Esophagus squamous epithelium (tissue), 5 donors: ENCODE data around the gene STXBP4. TPM values are rescaled to one million over a fixed set of nuclear protein-coding genes. Genes with fewer than 3 reads are reported as not detected.

Experiments used
- DNase-seq: peaks from one replicate; lab custom pipeline; 2025; lab: John Stamatoyannopoulos, UW
- H3K27ac ChIP-seq, 4 donors: fragments of 200-600 bp; sonication (generic); one replicate each; pipeline ENCODE4 v1.5.1; 2016 to 2019; ENCODE audit warnings: mild to moderate bottlenecking in 1 of 4
- H3K27me3 ChIP-seq, 4 donors: fragments of 200-600 bp; sonication (generic); 1 replicate in 3 of 4; 2 replicates in 1 of 4; pipeline versions ENCODE4 v1.5.1 to v1.6.0; 2017 to 2021; ENCODE audit warnings: antibody characterized with exemption in 1 of 4
- H3K36me3 ChIP-seq, 3 donors: fragments of 200-600 bp; sonication (generic); one replicate each; pipeline ENCODE4 v1.5.1; 2016 to 2019
- H3K4me1 ChIP-seq, 3 donors: fragments of 200-600 bp; sonication (generic); one replicate each; pipeline ENCODE4 v1.5.1; 2017 to 2019
- H3K4me3 ChIP-seq, 4 donors: fragments of 200-600 bp; sonication (generic); 1 replicate in 3 of 4; 2 replicates in 1 of 4; pipeline ENCODE4 v1.5.1; 2016 to 2019; ENCODE audit warnings: mild to moderate bottlenecking in 2 of 4, moderate library complexity in 1 of 4
- H3K9me3 ChIP-seq, 3 donors: fragments of 200-600 bp; sonication (generic); one replicate each; pipeline ENCODE4 v1.5.1; 2016 to 2019
- POLR2A ChIP-seq, 4 donors: fragments of 450-650 bp; IDR thresholded peaks; one replicate each; pipeline ENCODE4 v1.6.1; 2017; ENCODE audit warnings: antibody characterized with exemption in 4 of 4, mild to moderate bottlenecking in 4 of 4, moderate library complexity in 3 of 4
- WGBS, 2 donors: methylation state at CpG; one replicate each; pipeline ENCODE4 v1.1.5; 2018; 5-methylcytosine and 5-hydroxymethylcytosine counted together
- intact Hi-C: fragments of 100-400 bp; cut with DNase I; formaldehyde crosslinking; loops from one replicate; pipeline ENCODE4 v1.15.0; 2022
- total RNA-seq, 4 donors: library from RNA; depleted of rRNA; stranded (reverse); fragments of >200 nt; gene quantifications; one replicate each; pipeline ENCODE4 v1.1.0, GENCODE V29; 2016
- TF ChIP-seq, protein P1 (sequence below), 6 experiments: fragments of 450-650 bp in 4 of 6; fragments of 200-600 bp in 2 of 6; sonication (generic) in 2 of 6; IDR thresholded peaks; one replicate each; pipeline ENCODE4 v1.5.1; 2016 to 2019; ENCODE audit warnings: antibody characterized with exemption in 6 of 6, mild to moderate bottlenecking in 4 of 6, moderate library complexity in 4 of 6
- donor health status: DM: yes; HTN: yes; CAD: no.

Gene STXBP4, protein sequence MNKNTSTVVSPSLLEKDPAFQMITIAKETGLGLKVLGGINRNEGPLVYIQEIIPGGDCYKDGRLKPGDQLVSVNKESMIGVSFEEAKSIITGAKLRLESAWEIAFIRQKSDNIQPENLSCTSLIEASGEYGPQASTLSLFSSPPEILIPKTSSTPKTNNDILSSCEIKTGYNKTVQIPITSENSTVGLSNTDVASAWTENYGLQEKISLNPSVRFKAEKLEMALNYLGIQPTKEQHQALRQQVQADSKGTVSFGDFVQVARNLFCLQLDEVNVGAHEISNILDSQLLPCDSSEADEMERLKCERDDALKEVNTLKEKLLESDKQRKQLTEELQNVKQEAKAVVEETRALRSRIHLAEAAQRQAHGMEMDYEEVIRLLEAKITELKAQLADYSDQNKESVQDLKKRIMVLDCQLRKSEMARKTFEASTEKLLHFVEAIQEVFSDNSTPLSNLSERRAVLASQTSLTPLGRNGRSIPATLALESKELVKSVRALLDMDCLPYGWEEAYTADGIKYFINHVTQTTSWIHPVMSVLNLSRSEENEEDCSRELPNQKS
- total RNA-seq, result 10 to 100 TPM in 3 of 4 donors, under 1 TPM in 1; 0.61 to 23.5 (median 13.3) TPM

DNA sequence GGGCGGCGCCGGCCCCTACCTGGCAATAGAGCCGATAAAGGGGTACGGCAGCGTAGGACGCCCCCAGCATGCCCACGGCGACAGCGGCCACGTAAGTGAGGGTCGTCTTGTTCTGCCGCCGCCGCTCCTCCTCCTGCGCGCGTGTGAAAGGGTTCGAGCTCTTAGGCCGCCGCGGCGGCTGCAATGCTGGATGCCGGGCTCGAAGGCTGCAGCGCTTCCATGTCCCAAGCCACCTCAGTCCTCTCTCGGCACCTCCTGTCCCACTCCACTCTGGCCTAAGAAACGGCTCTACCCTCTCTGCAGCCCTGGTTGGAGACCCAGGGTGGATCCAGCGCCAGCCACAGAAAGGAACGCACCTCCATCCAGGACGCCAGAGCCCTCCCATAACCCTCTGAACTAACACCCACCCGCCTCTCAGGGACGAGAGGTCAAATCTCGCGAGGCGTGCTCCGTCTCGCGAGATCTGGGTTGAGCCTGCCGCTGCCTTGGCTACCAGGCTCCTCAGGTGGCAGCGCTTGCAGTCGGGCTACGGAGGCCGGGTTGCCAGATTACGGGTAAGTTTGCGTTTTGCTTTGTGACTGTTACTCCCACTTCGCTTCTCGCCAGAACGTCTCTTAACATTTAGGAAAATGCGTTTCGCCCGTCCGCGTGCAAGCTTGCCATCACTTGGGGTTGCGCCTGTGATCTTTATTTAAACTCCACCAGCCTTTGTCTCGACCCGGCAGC is at the start of gene STXBP4, which contains the start of gene COX11:
Gene STXBP4, plus strand, starts transcription at position 504 of the 726 bp plus-strand sequence. CDS start 17,455 bp downstream, outside the sequence.
Gene COX11, minus strand, starts transcription at position 393 of the 726 bp plus-strand sequence. Its CDS starts 8 bp downstream, at position 385.
- 0% methylated on average over 17 to 20 of the region's 57 CpGs for WGBS, 2 donors
- peaks cover 7 to 36% (median 13%) of the 10 kb centered on the region in 3 donors for H3K4me1 ChIP-seq
- no peaks in the 10 kb centered on the region for H3K9me3 ChIP-seq
- peak within 1 kb of the TSS; percentile 82 to 88 (median 86) for H3K27ac ChIP-seq
- intact Hi-C loops, result no loop called here
- H3K27me3 ChIP-seq, result no peaks in the 10 kb centered on the region
- peak; percentile 79 for DNase-seq
- peak in 3 of 4 donors; percentile 54 to 77 (median 58) for TF ChIP-seq POLR2A (IDR thresholded peaks at IDR 0.05)
- TF ChIP-seq, protein P1, sequence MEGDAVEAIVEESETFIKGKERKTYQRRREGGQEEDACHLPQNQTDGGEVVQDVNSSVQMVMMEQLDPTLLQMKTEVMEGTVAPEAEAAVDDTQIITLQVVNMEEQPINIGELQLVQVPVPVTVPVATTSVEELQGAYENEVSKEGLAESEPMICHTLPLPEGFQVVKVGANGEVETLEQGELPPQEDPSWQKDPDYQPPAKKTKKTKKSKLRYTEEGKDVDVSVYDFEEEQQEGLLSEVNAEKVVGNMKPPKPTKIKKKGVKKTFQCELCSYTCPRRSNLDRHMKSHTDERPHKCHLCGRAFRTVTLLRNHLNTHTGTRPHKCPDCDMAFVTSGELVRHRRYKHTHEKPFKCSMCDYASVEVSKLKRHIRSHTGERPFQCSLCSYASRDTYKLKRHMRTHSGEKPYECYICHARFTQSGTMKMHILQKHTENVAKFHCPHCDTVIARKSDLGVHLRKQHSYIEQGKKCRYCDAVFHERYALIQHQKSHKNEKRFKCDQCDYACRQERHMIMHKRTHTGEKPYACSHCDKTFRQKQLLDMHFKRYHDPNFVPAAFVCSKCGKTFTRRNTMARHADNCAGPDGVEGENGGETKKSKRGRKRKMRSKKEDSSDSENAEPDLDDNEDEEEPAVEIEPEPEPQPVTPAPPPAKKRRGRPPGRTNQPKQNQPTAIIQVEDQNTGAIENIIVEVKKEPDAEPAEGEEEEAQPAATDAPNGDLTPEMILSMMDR (IDR thresholded peaks at IDR 0.05), result peak in 3 of 6 experiments; percentile 39 to 49 (median 44)
- H3K36me3 ChIP-seq, result peaks cover 0 to 14% (median 2%) of the 10 kb centered on the region in 3 donors
- H3K4me3 ChIP-seq, result peak within 1 kb of the TSS; percentile 67 to 96 (median 88)

DNA sequence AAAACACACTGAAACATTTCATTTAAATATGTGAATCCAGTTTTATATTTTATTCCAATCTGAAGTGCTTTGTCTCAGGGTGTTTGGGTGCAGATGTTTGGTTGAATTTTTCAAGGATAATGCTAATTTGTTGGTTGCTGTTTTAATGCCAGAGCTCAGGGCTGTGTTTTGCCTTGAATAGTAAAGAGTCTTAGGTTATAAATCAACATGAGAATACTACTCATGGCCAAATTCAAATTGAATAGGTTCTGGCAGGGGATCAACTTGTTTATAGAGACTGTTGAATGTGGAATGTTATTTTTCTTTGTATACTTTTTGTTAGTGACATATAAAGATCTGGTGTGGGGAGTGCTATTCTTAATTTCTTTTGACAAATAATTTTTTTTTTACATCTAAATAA is 49.1 kb upstream of the STXBP4 start:
- intact Hi-C loops, result no loop called here
- H3K36me3 ChIP-seq, result peaks cover 0 to 87% (median 4%) of the 10 kb centered on the region in 3 donors
- no peak overlapping the region for H3K4me3 ChIP-seq
- H3K27ac ChIP-seq, result no peak overlapping the region
- H3K4me1 ChIP-seq, result no peaks in the 10 kb centered on the region
- DNase-seq, result no peak
- H3K9me3 ChIP-seq, result peaks cover 0 to 10% (median 5%) of the 10 kb centered on the region in 3 donors
- H3K27me3 ChIP-seq, result no peaks in the 10 kb centered on the region
- TF ChIP-seq, protein P1 (IDR thresholded peaks at IDR 0.05), result no peak
- TF ChIP-seq POLR2A (IDR thresholded peaks at IDR 0.05), result no peak

DNA sequence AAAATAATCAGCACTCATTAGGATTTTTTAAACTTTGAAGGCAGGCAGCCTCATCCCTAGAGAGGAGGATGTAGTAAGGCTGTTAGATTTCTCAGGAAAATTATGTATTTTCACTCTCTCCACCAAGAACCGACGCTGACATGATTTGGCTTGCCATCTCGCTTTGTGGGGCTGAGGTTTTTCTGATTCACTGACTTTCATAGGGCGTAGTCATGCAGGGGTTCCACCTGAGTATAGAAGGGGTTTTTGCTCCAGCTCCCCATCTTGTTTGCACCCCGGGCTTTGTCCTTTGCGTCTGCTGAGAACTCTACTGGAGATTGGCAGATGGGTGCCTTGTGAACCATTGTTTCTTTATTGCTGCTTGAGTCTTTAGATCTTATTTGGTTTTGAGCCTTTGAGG is 47.7 kb upstream of the STXBP4 start:
- WGBS, 2 donors, result 89 to 90% methylated on average over 6 of the region's 6 CpGs
- Histone ChIP-seq H3K4me3 (no peak overlapping the region), H3K36me3 (peaks cover 0 to 87% (median under 1%) of the 10 kb centered on the region in 3 donors), H3K9me3 (peaks cover 0 to 10% (median 5%) of the 10 kb centered on the region in 3 donors), H3K27ac (no peak overlapping the region), H3K4me1 (no peaks in the 10 kb centered on the region), H3K27me3 (no peaks in the 10 kb centered on the region)
- DNase-seq, result no peak
- intact Hi-C loops, result no loop called here
- TF ChIP-seq, protein P1 (IDR thresholded peaks at IDR 0.05), result no peak
- TF ChIP-seq POLR2A (IDR thresholded peaks at IDR 0.05), result no peak

DNA sequence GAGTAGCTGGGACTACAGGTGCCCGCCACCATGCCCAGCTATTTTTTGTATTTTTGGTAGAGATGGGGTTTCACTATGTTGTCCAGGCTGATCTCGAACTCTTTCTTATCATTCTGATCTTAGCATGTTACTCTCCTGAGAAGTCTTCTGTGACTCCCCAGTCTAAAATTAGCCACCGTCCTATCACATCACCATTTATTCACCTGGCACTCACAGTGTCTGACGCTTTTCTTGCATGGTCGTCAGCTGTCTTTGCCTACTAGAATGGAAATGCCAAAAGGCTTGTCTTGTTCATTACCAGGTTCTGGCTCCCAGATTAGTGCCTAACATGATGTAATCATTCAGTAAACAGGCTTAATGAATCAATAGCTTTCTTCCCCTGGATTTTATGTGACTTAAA is 44.2 kb upstream of the STXBP4 start:
- Histone ChIP-seq H3K27me3 (no peaks in the 10 kb centered on the region), H3K36me3 (peaks cover 0 to 77% (median 0%) of the 10 kb centered on the region in 3 donors), H3K4me3 (no peak overlapping the region), H3K4me1 (no peaks in the 10 kb centered on the region), H3K9me3 (no peaks in the 10 kb centered on the region), H3K27ac (no peak overlapping the region)
- intact Hi-C loops, result no loop called here
- no peak for DNase-seq
- TF ChIP-seq, protein P1 (IDR thresholded peaks at IDR 0.05), result no peak
- TF ChIP-seq POLR2A (IDR thresholded peaks at IDR 0.05), result no peak
- WGBS, 2 donors, result 90 to 92% methylated on average over 5 of the region's 5 CpGs
